HepG2 (cell line): ENCODE results near the gene MSS51. TPM values are rescaled to one million over a fixed set of nuclear protein-coding genes. Genes with fewer than 3 reads are reported as not detected.

Experiments used
- AHDC1 ChIP-seq: sonication (generic); formaldehyde crosslinking; IDR thresholded peaks from 2 replicates; pipeline ENCODE4 v1.5.1; 2020; ENCODE audit warnings: mild to moderate bottlenecking, missing genetic modification reagents, borderline replicate concordance
- CENPBD1 ChIP-seq: sonication (generic); formaldehyde crosslinking; IDR thresholded peaks from 2 replicates; pipeline ENCODE4 v1.8.0; 2022; ENCODE audit warnings: missing genetic modification reagents, low read depth, mild to moderate bottlenecking, borderline replicate concordance
- ETS1 ChIP-seq: sonication (generic); formaldehyde crosslinking; IDR thresholded peaks from 2 replicates; pipeline ENCODE4 v1.4.0; 2020; ENCODE audit warnings: missing genetic modification reagents
- IKZF5 ChIP-seq: IDR thresholded peaks from 2 replicates; pipeline ENCODE4 v1.6.1; 2018; ENCODE audit warnings: missing genetic modification reagents, mild to moderate bottlenecking, missing compliant biosample characterization
- MIER2 ChIP-seq: IDR thresholded peaks from 2 replicates; pipeline ENCODE4 v1.6.1; 2016; ENCODE audit warnings: missing biosample characterization, missing genetic modification reagents
- NFKB2 ChIP-seq: sonication (generic); formaldehyde crosslinking; IDR thresholded peaks from 2 replicates; pipeline ENCODE4 v1.4.0; 2020; ENCODE audit warnings: missing genetic modification reagents, borderline replicate concordance
- NR2F2 ChIP-seq: IDR thresholded peaks from 2 replicates; pipeline ENCODE4 v1.6.1; 2012; ENCODE audit warnings: low read depth, inconsistent platforms, borderline replicate concordance
- PPARG ChIP-seq: conservative IDR thresholded peaks from 2 replicates; pipeline ENCODE4 v1.6.1; 2016; ENCODE audit warnings: missing biosample characterization, missing genetic modification reagents
- TAF15 ChIP-seq: fragments of 200-400 bp; formaldehyde crosslinking; IDR thresholded peaks from one replicate; pipeline ENCODE4 v1.6.1; 2018; ENCODE audit warnings: mild to moderate bottlenecking, low read depth, low read length; ENCODE audit not compliant: poor library complexity, severe bottlenecking
- TCF12 ChIP-seq, 2 experiments: fragments of 450-650 bp in 1 of 2; sonication (generic) in 1 of 2; formaldehyde crosslinking in 1 of 2; IDR thresholded peaks; 2 replicates each; pipeline versions ENCODE4 v1.6.1 to v1.8.0; 2017 to 2022; ENCODE audit warnings: antibody characterized with exemption in 1 of 2, mild to moderate bottlenecking in 1 of 2, missing genetic modification reagents in 1 of 2, moderate library complexity in 1 of 2
- TGIF2 ChIP-seq: IDR thresholded peaks from 2 replicates; pipeline ENCODE4 v1.6.1; 2016; ENCODE audit warnings: control low read depth, missing compliant biosample characterization
- TRAFD1 ChIP-seq: sonication (generic); formaldehyde crosslinking; IDR thresholded peaks from 2 replicates; pipeline ENCODE4 v1.5.1; 2020; ENCODE audit warnings: missing genetic modification reagents, mild to moderate bottlenecking, borderline replicate concordance
- ZBTB7B ChIP-seq: sonication (generic); formaldehyde crosslinking; IDR thresholded peaks from 2 replicates; pipeline ENCODE4 v1.4.0; 2020; ENCODE audit warnings: missing genetic modification reagents
- ZFP36 ChIP-seq: fragments of 150-350 bp; IDR thresholded peaks from 2 replicates; pipeline ENCODE4 v1.6.1; 2018; ENCODE audit warnings: borderline replicate concordance, low read length, low read depth; ENCODE audit not compliant: partially characterized antibody
- ZFY ChIP-seq: sonication (generic); formaldehyde crosslinking; IDR thresholded peaks from 2 replicates; pipeline ENCODE4 v1.4.0; 2020; ENCODE audit warnings: missing genetic modification reagents
- ZNF160 ChIP-seq: sonication (generic); formaldehyde crosslinking; IDR thresholded peaks from 2 replicates; pipeline ENCODE4 v1.8.0; 2022; ENCODE audit warnings: mild to moderate bottlenecking, inconsistent platforms, missing genetic modification reagents
- ZNF205 ChIP-seq: IDR thresholded peaks from 2 replicates; pipeline ENCODE4 v1.6.1; 2018; ENCODE audit warnings: missing biosample characterization, missing genetic modification reagents
- ZNF44 ChIP-seq: sonication (generic); formaldehyde crosslinking; IDR thresholded peaks from 2 replicates; pipeline ENCODE4 v1.5.1; 2020; ENCODE audit warnings: mild to moderate bottlenecking, missing genetic modification reagents
- ZNF746 ChIP-seq: sonication (generic); formaldehyde crosslinking; IDR thresholded peaks from 2 replicates; pipeline ENCODE4 v1.8.0; 2022; ENCODE audit warnings: mild to moderate bottlenecking, missing genetic modification reagents
- polyA plus RNA-seq, 8 experiments: library from polyadenylated mRNA; depleted of rRNA in 3 of 8; stranded (reverse) in 7 of 8; unstranded in 1 of 8; fragments of >200 nt; fragmentation: Illumina TruSeq in 4 of 8; extraction: Trizol in 4 of 8; gene quantifications; 2 replicates each; pipeline versions ENCODE4 v1.2.1 to v1.2.3, GENCODE V29; 2011 to 2016; ENCODE audit warnings: low read depth in 4 of 8, missing spikeins in 1 of 8, mixed read lengths in 1 of 8; ENCODE audit not compliant: insufficient read depth in 1 of 8
- total RNA-seq, 5 experiments: library from RNA; depleted of rRNA; stranded (reverse); fragments of >200 nt; fragmentation: Illumina TruSeq; extraction: Trizol; gene quantifications; 2 replicates each; pipeline ENCODE4 v1.2.3, GENCODE V29; 2016; ENCODE audit warnings: low read depth in 1 of 5

Gene MSS51
- total and polyA plus RNA-seq, 2 of the 13 experiments (the other 11 are each of a cell fraction or from before 2014, with no cell fraction given): 0.91 to 2.4 TPM

- TF ChIP-seq MIER2 (0 out of 2 replicates have a peak, but pooled peaks have one; percentile 22), ETS1 (CRISPR knock-in tag) (no peak), IKZF5 (CRISPR knock-in tag) (peak; percentile 59; the same call in 1 of the 2 replicates), NFKB2 (CRISPR knock-in tag) (peak; percentile 92; the same call in 1 of the 2 replicates), TGIF2 (peak; percentile 53; the same call in 1 of the 2 replicates), ZBTB7B (CRISPR knock-in tag) (peak; percentile 95), ZNF160 (CRISPR knock-in tag) (peak; percentile 76; the same call in 1 of the 2 replicates), ZFP36 (no peak), ZFY (CRISPR knock-in tag) (peak; percentile 94), TRAFD1 (no peak), TCF12 (IDR thresholded peaks at IDR 0.05) (no peak), TCF12 (CRISPR knock-in tag; IDR thresholded peaks at IDR 0.05) (peak; percentile 81), ZNF205 (CRISPR knock-in tag) (0 out of 2 replicates have a peak, but pooled peaks have one; percentile 41), NR2F2 (no peak), AHDC1 (CRISPR knock-in tag) (no peak), ZNF44 (no peak), CENPBD1 (no peak), TAF15 (no peak), PPARG (no peak), ZNF746 (CRISPR knock-in tag) (peak; percentile 44; the same call in 1 of the 2 replicates)
Observed at GRCh38 chr10:73413528-73414229, 19.7 kb downstream of the MSS51 start, which contains the start of gene ANXA7 (continued).
